ENCODE data around the gene ITGA2. TPM values are rescaled to one million over a fixed set of nuclear protein-coding genes. Genes with fewer than 3 reads are reported as not detected.

Gene ITGA2
- total RNA-seq, 1 experiment from 2014 or later: 36.7 TPM

DNA sequence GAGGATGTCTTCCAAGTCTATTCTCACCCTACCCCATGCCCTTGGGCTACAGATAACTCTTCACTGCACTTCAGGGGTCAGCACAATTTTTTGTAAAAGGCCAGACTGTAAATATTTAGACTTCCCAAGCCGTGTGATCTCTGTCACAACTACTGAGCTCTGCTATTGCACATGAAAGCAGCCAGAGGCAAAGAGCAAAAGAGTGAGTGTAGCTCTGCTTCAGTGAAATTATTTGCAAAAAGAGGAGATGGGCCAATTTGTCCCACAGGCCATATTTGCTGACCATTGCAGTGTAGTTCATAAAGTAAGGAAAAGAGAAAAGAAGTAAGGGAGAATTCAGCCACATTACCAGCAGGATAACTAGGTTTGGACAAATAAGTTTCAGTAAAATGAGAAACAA, 127.4 kb downstream of the ITGA2 start:
- H3F3A ChIP-seq (ENCODE audit: low read length, unreplicated experiment): no peaks in the 10 kb centered on the region
- H3K9me3 ChIP-seq (ENCODE audit: low read length): no peaks in the 10 kb centered on the region
- no peak overlapping the region for H3K27ac ChIP-seq (ENCODE audit: low read length)
- H3K4me2 ChIP-seq (ENCODE audit: low read length): no peak overlapping the region
- H4K20me1 ChIP-seq (ENCODE audit: low read length): no peaks in the 10 kb centered on the region
- BruUV-seq (replicated peaks): no TSS peak
- H3K4me1 ChIP-seq (ENCODE audit: insufficient read depth, low read length): no peaks in the 10 kb centered on the region
- TF ChIP-seq, protein P1, sequence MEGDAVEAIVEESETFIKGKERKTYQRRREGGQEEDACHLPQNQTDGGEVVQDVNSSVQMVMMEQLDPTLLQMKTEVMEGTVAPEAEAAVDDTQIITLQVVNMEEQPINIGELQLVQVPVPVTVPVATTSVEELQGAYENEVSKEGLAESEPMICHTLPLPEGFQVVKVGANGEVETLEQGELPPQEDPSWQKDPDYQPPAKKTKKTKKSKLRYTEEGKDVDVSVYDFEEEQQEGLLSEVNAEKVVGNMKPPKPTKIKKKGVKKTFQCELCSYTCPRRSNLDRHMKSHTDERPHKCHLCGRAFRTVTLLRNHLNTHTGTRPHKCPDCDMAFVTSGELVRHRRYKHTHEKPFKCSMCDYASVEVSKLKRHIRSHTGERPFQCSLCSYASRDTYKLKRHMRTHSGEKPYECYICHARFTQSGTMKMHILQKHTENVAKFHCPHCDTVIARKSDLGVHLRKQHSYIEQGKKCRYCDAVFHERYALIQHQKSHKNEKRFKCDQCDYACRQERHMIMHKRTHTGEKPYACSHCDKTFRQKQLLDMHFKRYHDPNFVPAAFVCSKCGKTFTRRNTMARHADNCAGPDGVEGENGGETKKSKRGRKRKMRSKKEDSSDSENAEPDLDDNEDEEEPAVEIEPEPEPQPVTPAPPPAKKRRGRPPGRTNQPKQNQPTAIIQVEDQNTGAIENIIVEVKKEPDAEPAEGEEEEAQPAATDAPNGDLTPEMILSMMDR (conservative IDR thresholded peaks at IDR 0.05; ENCODE audit: low read depth, low read length): no peak
- TF ChIP-seq EZH2 (IDR thresholded peaks at IDR 0.05; ENCODE audit: low read length, unreplicated experiment) (no peak), EZH2phosphoT487 (IDR thresholded peaks at IDR 0.05; ENCODE audit: borderline replicate concordance, low read length) (no peak)
- no peak overlapping the region for H3K4me3 ChIP-seq (ENCODE audit: low read length)
- H3K9ac ChIP-seq (ENCODE audit: low read length): no peak overlapping the region
- DNase-seq (no peak), ATAC-seq (no peak)
- no peaks in the 10 kb centered on the region for H3K9me2 ChIP-seq (replicated peaks; ENCODE audit: low read length)
- CTCF ChIA-PET: interaction anchor here (1.4 kb wide), 1 partner anchor 169 kb away, joined by 4 read pairs; no protein-coding TSS in a partner anchor
- intact Hi-C loops (cut with micrococcal nuclease): no loop called here
- POLR2A ChIA-PET (ENCODE audit: unreplicated experiment): no interaction called here
- H2AFZ ChIP-seq (ENCODE audit: low read length): no peak overlapping the region
- H3K79me2 ChIP-seq (ENCODE audit: low read length): no peaks in the 10 kb centered on the region
- H3K27me3 ChIP-seq (ENCODE audit: low read length): no peaks in the 10 kb centered on the region
- no peaks in the 10 kb centered on the region for H3K36me3 ChIP-seq (ENCODE audit: low read depth, low read length)

DNA sequence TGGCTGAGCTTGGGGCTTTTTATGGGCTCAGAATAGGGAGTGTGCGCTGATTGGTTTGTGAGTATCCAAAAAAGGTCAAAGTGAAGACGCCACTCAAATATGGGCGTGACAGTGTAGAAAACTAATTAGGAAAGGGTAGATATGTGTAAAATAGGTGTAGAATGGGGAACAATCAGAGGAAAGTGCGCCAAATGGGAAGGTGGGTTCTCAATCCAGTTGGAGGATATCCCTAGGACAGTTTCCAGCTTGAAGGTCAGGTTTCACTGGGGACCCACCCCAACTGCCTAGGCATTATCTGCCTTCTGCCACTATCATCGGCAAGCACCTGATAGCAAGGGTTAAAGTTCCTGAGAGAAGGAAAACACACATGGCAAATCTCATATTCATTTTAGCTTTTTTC, 129.7 kb downstream of the ITGA2 start:
- intact Hi-C loops (cut with micrococcal nuclease): no loop called here
- ATAC-seq: no peak
- CTCF ChIA-PET: no interaction called here

DNA sequence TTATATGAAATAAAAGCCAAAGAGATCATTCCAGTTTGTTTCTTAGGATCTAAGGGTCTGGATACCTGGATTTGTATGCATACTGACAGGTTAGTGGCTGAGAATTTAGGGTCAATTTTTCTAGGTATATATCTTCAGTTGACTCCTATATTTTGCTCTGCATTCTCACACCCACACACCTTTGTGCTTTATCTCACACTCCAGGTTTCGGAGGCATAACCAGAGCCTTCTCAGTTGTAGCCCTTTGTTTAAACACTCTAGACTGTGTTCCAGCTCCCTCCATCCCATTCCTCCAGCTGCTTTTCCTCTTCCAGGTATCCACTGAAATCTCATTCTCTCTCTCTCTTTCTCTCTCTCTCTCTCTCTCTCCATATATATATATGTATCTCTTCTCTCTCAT, 131.0 kb downstream of the ITGA2 start:
- Histone ChIP-seq H3K27ac (ENCODE audit: low read length) (no peak overlapping the region), H3K4me1 (ENCODE audit: insufficient read depth, low read length) (no peaks in the 10 kb centered on the region), H2AFZ (ENCODE audit: low read length) (no peak overlapping the region), H3K4me3 (ENCODE audit: low read length) (no peak overlapping the region), H3K27me3 (ENCODE audit: low read length) (no peaks in the 10 kb centered on the region), H3K9me2 (replicated peaks; ENCODE audit: low read length) (no peaks in the 10 kb centered on the region), H3K9me3 (ENCODE audit: low read length) (no peaks in the 10 kb centered on the region), H3F3A (ENCODE audit: low read length, unreplicated experiment) (no peaks in the 10 kb centered on the region), H3K4me2 (ENCODE audit: low read length) (no peak overlapping the region), H3K79me2 (ENCODE audit: low read length) (no peaks in the 10 kb centered on the region), H3K9ac (ENCODE audit: low read length) (no peak overlapping the region), H3K36me3 (ENCODE audit: low read depth, low read length) (no peaks in the 10 kb centered on the region), H4K20me1 (ENCODE audit: low read length) (no peaks in the 10 kb centered on the region)
- ATAC-seq: no peak
- POLR2A ChIA-PET (ENCODE audit: unreplicated experiment): no interaction called here
- TF ChIP-seq EZH2phosphoT487 (IDR thresholded peaks at IDR 0.05; ENCODE audit: borderline replicate concordance, low read length) (no peak), EZH2 (IDR thresholded peaks at IDR 0.05; ENCODE audit: low read length, unreplicated experiment) (no peak)
- TF ChIP-seq, protein P1 (conservative IDR thresholded peaks at IDR 0.05; ENCODE audit: low read depth, low read length): no peak
- intact Hi-C loops (cut with micrococcal nuclease): loop anchor here (5.0 to 10.0 kb wide), 2 partner anchors 463 to 755 kb away; no protein-coding TSS in a partner anchor
- CTCF ChIA-PET: no interaction called here
- no peak for DNase-seq
- BruUV-seq (replicated peaks): no TSS peak

More for the DNA sequence above, 129.7 kb downstream of the ITGA2 start:
- no peaks in the 10 kb centered on the region for H3K36me3 ChIP-seq (ENCODE audit: low read depth, low read length)
- BruUV-seq (replicated peaks): no TSS peak
- POLR2A ChIA-PET (ENCODE audit: unreplicated experiment): no interaction called here
- no peaks in the 10 kb centered on the region for H3K4me1 ChIP-seq (ENCODE audit: insufficient read depth, low read length)
- no peaks in the 10 kb centered on the region for H3K9me2 ChIP-seq (replicated peaks; ENCODE audit: low read length)
- H4K20me1 ChIP-seq (ENCODE audit: low read length): no peaks in the 10 kb centered on the region
- H3K4me3 ChIP-seq (ENCODE audit: low read length): no peak overlapping the region
- no peaks in the 10 kb centered on the region for H3K9me3 ChIP-seq (ENCODE audit: low read length)
- H3K27me3 ChIP-seq (ENCODE audit: low read length): no peaks in the 10 kb centered on the region
- TF ChIP-seq, protein P1 (conservative IDR thresholded peaks at IDR 0.05; ENCODE audit: low read depth, low read length): no peak
- TF ChIP-seq EZH2phosphoT487 (IDR thresholded peaks at IDR 0.05; ENCODE audit: borderline replicate concordance, low read length): no peak
- TF ChIP-seq EZH2 (IDR thresholded peaks at IDR 0.05; ENCODE audit: low read length, unreplicated experiment): no peak
- no peak overlapping the region for H3K4me2 ChIP-seq (ENCODE audit: low read length)
- no peaks in the 10 kb centered on the region for H3K79me2 ChIP-seq (ENCODE audit: low read length)
- DNase-seq: no peak
- no peak overlapping the region for H3K27ac ChIP-seq (ENCODE audit: low read length)
- H2AFZ ChIP-seq (ENCODE audit: low read length): no peak overlapping the region
- no peaks in the 10 kb centered on the region for H3F3A ChIP-seq (ENCODE audit: low read length, unreplicated experiment)
- H3K9ac ChIP-seq (ENCODE audit: low read length): no peak overlapping the region
